PC-3 (cell line): Measurements from ENCODE around the gene RACK1. TPM values are rescaled to one million over a fixed set of nuclear protein-coding genes. Genes with fewer than 3 reads are reported as not detected.

Experiments used
- ATAC-seq: fragments of 200-7000 bp; cut with Tn5 transposase; 2 replicates; pipeline ENCODE4 v1.9.1; 2020; ENCODE audit warnings: mild to moderate bottlenecking, moderate library complexity
- BruUV-seq: library from RNA; stranded (reverse); fragments of 400-500 nt; replicated peaks from 2 replicates; lab custom pipeline; 2021; lab: Mats Ljungman, UMichigan
- CTCF ChIA-PET: fragments of 300-600 bp; sonication (Branson Sonifier 250); formaldehyde crosslinking; loops from one replicate; lab custom pipeline; 2022; ENCODE audit warnings: antibody characterized with exemption; lab: Charles Lee
- POLR2A ChIA-PET: fragments of 300-600 bp; sonication (Branson Sonifier 250); formaldehyde crosslinking; loops from one replicate; lab custom pipeline; 2022; ENCODE audit warnings: antibody characterized with exemption; ENCODE audit not compliant: unreplicated experiment; lab: Charles Lee
- DNase-seq: peaks from one replicate; pipeline ENCODE4 v3.0.0-alpha.2; 2015
- H2AFZ ChIP-seq: fragments of 300-600 bp; sonication (generic); 2 replicates; pipeline ENCODE4 v1.6.0; 2016; ENCODE audit warnings: antibody characterized with exemption, low read length
- H3F3A ChIP-seq: fragments of 300-600 bp; sonication (generic); one replicate; pipeline ENCODE4 v1.6.0; 2017; ENCODE audit warnings: antibody characterized with exemption, low read length, control low read depth, mild to moderate bottlenecking; ENCODE audit not compliant: unreplicated experiment
- H3K27ac ChIP-seq: fragments of 300-600 bp; sonication (generic); 2 replicates; pipeline ENCODE4 v1.5.1; 2016; ENCODE audit warnings: mild to moderate bottlenecking, low read length
- H3K27me3 ChIP-seq: fragments of 300-600 bp; sonication (generic); 2 replicates; pipeline ENCODE4 v1.6.1; 2016; ENCODE audit warnings: low read length, mixed read lengths
- H3K36me3 ChIP-seq: fragments of 300-600 bp; sonication (generic); 2 replicates; pipeline ENCODE4 v1.6.1; 2016; ENCODE audit warnings: low read depth, mixed run types, low read length, mixed read lengths
- H3K4me1 ChIP-seq: fragments of 300-600 bp; sonication (generic); 2 replicates; pipeline ENCODE4 v1.5.1; 2016; ENCODE audit warnings: low read length; ENCODE audit not compliant: insufficient read depth
- H3K4me2 ChIP-seq: fragments of 300-600 bp; sonication (generic); 2 replicates; pipeline ENCODE4 v1.6.0; 2016; ENCODE audit warnings: low read length
- H3K4me3 ChIP-seq: fragments of 300-600 bp; sonication (generic); 2 replicates; pipeline ENCODE4 v1.5.1; 2016; ENCODE audit warnings: mild to moderate bottlenecking, low read length, mixed read lengths
- H3K79me2 ChIP-seq: fragments of 300-600 bp; sonication (generic); 2 replicates; pipeline ENCODE4 v1.6.1; 2017; ENCODE audit warnings: low read length, mixed read lengths
- H3K9ac ChIP-seq: fragments of 300-600 bp; sonication (generic); 2 replicates; pipeline ENCODE4 v1.6.0; 2016; ENCODE audit warnings: mild to moderate bottlenecking, low read length
- H3K9me2 ChIP-seq: fragments of 300-600 bp; sonication (generic); replicated peaks from 2 replicates; pipeline ENCODE4 v1.6.1; 2016; ENCODE audit warnings: mixed run types, low read length, mixed read lengths
- H3K9me3 ChIP-seq: fragments of 300-600 bp; sonication (generic); 2 replicates; pipeline ENCODE4 v1.6.1; 2016; ENCODE audit warnings: low read length, mixed read lengths
- H4K20me1 ChIP-seq: fragments of 300-600 bp; sonication (generic); 2 replicates; pipeline ENCODE4 v1.6.1; 2016; ENCODE audit warnings: low read length, mixed read lengths
- EZH2 ChIP-seq: fragments of 300-600 bp; sonication (generic); IDR thresholded peaks from one replicate; pipeline ENCODE4 v1.6.1; 2017; ENCODE audit warnings: antibody characterized with exemption, mild to moderate bottlenecking, low read length; ENCODE audit not compliant: unreplicated experiment
- EZH2phosphoT487 ChIP-seq: fragments of 300-600 bp; sonication (generic); IDR thresholded peaks from 2 replicates; pipeline ENCODE4 v1.6.1; 2018; ENCODE audit warnings: mild to moderate bottlenecking, antibody characterized with exemption, low read length, borderline replicate concordance
- intact Hi-C: fragments of 100-400 bp; cut with micrococcal nuclease; formaldehyde crosslinking; loops from 2 replicates; pipeline ENCODE4 v1.9.0; 2023
- total RNA-seq: library from RNA; depleted of rRNA; stranded (reverse); fragments of >200 nt; gene quantifications from 2 replicates; pipeline ENCODE4 v1.2.3, GENCODE V29; 2014
- TF ChIP-seq, protein P1 (sequence below): fragments of 300-600 bp; sonication (generic); conservative IDR thresholded peaks from 2 replicates; pipeline ENCODE4 v1.5.1; 2017; ENCODE audit warnings: antibody characterized with exemption, low read depth, mild to moderate bottlenecking, low read length

RACK1 gene
- total RNA-seq, 1 experiment from 2014 or later = 3,047 TPM

DNA sequence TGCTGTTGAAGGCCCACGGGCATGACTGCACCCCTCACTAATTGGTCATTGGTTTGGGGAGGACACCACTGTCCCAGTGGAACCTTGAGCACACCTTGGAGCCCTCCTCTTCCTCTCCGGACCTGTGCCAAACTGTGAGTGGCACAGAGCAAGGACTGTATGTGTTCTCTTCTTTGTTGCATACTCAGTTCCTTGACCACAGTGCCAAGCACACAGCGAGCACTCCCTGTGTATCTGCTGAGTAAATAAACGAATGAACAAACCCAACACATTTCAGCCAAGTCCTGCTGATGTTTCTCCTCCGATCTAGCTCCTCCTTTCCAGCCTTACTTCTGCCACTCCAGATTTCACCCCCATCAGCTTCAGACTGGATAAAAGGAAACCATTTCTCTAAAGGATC lies 19.9 kb upstream of the RACK1 start:
- no TSS peak for BruUV-seq
- no peak overlapping the region for H3K9ac ChIP-seq
- H3F3A ChIP-seq = no peaks in the 10 kb centered on the region
- POLR2A ChIA-PET = no interaction called here
- TF ChIP-seq EZH2 (no peak), EZH2phosphoT487 (no peak)
- TF ChIP-seq, protein P1, sequence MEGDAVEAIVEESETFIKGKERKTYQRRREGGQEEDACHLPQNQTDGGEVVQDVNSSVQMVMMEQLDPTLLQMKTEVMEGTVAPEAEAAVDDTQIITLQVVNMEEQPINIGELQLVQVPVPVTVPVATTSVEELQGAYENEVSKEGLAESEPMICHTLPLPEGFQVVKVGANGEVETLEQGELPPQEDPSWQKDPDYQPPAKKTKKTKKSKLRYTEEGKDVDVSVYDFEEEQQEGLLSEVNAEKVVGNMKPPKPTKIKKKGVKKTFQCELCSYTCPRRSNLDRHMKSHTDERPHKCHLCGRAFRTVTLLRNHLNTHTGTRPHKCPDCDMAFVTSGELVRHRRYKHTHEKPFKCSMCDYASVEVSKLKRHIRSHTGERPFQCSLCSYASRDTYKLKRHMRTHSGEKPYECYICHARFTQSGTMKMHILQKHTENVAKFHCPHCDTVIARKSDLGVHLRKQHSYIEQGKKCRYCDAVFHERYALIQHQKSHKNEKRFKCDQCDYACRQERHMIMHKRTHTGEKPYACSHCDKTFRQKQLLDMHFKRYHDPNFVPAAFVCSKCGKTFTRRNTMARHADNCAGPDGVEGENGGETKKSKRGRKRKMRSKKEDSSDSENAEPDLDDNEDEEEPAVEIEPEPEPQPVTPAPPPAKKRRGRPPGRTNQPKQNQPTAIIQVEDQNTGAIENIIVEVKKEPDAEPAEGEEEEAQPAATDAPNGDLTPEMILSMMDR = no peak
- H3K4me3 ChIP-seq = no peak overlapping the region
- intact Hi-C loops = loop anchor here (5.0 kb wide), 1 partner anchor 81 kb away; no protein-coding TSS in a partner anchor
- no peak overlapping the region for H2AFZ ChIP-seq
- H3K4me1 ChIP-seq = no peaks in the 10 kb centered on the region; the same call in 1 of the 2 replicates
- DNase-seq (no peak), ATAC-seq (no peak)
- no peaks in the 10 kb centered on the region for H3K36me3 ChIP-seq
- no peaks in the 10 kb centered on the region for H3K9me3 ChIP-seq
- peaks cover 13% of the 10 kb centered on the region for H4K20me1 ChIP-seq
- H3K4me2 ChIP-seq = no peak overlapping the region
- CTCF ChIA-PET = no interaction called here
- no peaks in the 10 kb centered on the region for H3K9me2 ChIP-seq
- no peak overlapping the region for H3K27ac ChIP-seq
- H3K79me2 ChIP-seq = peaks cover 32% of the 10 kb centered on the region
- H3K27me3 ChIP-seq = no peaks in the 10 kb centered on the region

DNA sequence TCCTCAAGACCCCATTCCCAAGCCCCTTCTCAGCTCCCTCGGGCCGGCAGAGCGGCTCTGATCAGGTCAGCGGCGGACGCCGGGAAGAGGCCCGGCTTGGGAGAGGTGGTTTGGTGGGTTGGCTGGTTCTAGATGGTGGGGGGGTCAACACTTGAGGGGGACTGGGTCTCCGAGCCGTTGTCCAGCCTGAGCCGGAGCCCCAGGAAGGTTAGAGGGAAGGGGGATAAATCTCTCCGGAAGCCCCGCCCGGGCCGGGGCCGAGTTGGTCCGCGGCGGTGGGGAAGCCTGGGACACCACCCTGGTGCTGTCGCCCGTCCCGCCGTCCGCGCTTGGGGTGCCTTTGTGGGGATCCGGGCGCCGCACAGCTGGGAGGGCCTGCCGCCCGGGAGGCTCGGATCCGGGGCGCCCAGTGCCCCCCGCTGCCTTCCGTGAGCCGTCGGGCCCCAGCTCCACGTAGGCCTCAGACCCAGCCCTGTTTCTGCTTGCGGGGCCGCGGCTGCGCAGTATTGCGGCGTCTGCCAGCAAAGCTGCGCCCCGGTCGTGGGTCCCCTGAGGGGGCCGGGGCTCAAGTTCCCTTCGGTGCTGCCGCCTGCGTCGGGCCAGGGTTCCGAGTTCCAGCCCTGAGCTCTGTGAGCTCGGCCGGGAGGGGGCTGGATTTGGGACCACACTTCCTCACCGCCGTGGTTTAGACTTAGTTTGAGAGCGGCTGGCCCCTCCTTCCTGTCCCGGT lies 17.8 kb upstream of the RACK1 start:
- intact Hi-C loops = loop anchor here (1.0 to 5.0 kb wide), 2 partner anchors 38 to 79 kb away; partner anchors contain the start of gene TRIM41
- peak overlapping the region; percentile 97 for H2AFZ ChIP-seq
- TF ChIP-seq EZH2phosphoT487 (no peak), EZH2 (no peak)
- TF ChIP-seq, protein P1 = no peak
- no TSS peak for BruUV-seq
- ChIA-PET CTCF (interaction anchor here (0.6 to 1.1 kb wide), 2 partner anchors 15 to 18 kb away, joined by 3 to 11 read pairs; partner anchors contain the start of gene RACK1), POLR2A (interaction anchor here (0.6 kb wide), 1 partner anchor 23 kb away, joined by 3 read pairs; no protein-coding TSS in a partner anchor)
- peak overlapping the region; percentile 84 for H3K27ac ChIP-seq
- no peaks in the 10 kb centered on the region for H3K9me2 ChIP-seq
- peak; percentile 52 for ATAC-seq
- no peaks in the 10 kb centered on the region for H3F3A ChIP-seq
- peak overlapping the region; percentile 100 for H3K9ac ChIP-seq
- H3K4me3 ChIP-seq = peak overlapping the region; percentile 87
- H3K79me2 ChIP-seq = peaks cover 53% of the 10 kb centered on the region
- H3K27me3 ChIP-seq = no peaks in the 10 kb centered on the region
- H4K20me1 ChIP-seq = peaks cover 27% of the 10 kb centered on the region
- peak overlapping the region; percentile 98 for H3K4me2 ChIP-seq
- no peaks in the 10 kb centered on the region; the same call in 1 of the 2 replicates for H3K36me3 ChIP-seq
- DNase-seq = peak; percentile 54
- H3K4me1 ChIP-seq = peaks cover 4% of the 10 kb centered on the region; the same call in 1 of the 2 replicates
- H3K9me3 ChIP-seq = no peaks in the 10 kb centered on the region
